HCT116 (cell line): ENCODE measurements around the gene VIT.

Experiments
- CBX3 ChIP-seq: IDR thresholded peaks from 2 replicates; pipeline ENCODE4 v1.6.1; 2012; ENCODE audit warnings: low read depth
- EGR1 ChIP-seq: IDR thresholded peaks from 2 replicates; pipeline ENCODE4 v1.6.1; 2012; ENCODE audit warnings: low read depth
- EZH2phosphoT487 ChIP-seq: fragments of 200-600 bp; IDR thresholded peaks from 2 replicates; pipeline ENCODE4 v1.6.1; 2018; ENCODE audit warnings: antibody characterized with exemption, borderline replicate concordance
- POLR2A ChIP-seq: IDR thresholded peaks from 2 replicates; pipeline ENCODE4 v1.7.0; 2011; ENCODE audit warnings: borderline replicate concordance; ENCODE audit not compliant: insufficient read depth, insufficient read length; ENCODE audit errors: extremely low read depth
- POLR2AphosphoS5 ChIP-seq: IDR thresholded peaks from 2 replicates; pipeline ENCODE4 v1.6.1; 2011; ENCODE audit warnings: mild to moderate bottlenecking, low read depth, low read length, moderate library complexity
- SIN3A ChIP-seq: IDR thresholded peaks from 2 replicates; pipeline ENCODE4 v1.6.1; 2012; ENCODE audit warnings: low read depth
- SP1 ChIP-seq: IDR thresholded peaks from 2 replicates; pipeline ENCODE4 v1.6.1; 2012; ENCODE audit warnings: low read depth
- SRF ChIP-seq: IDR thresholded peaks from 2 replicates; pipeline ENCODE4 v1.6.1; 2012; ENCODE audit warnings: low read depth
- ZNF274 ChIP-seq: fragments of 200-500 bp; sonication (Bioruptor generic); IDR thresholded peaks from 2 replicates; pipeline ENCODE4 v1.6.1; 2014; ENCODE audit warnings: mild to moderate bottlenecking, low read depth, low read length, inconsistent platforms
- TF ChIP-seq, protein P1 (sequence below), 3 experiments: fragments of 200-600 bp in 1 of 3; sonication (generic) in 1 of 3; IDR thresholded peaks in 2 of 3; conservative IDR thresholded peaks in 1 of 3; 2 replicates each; pipeline ENCODE4 v1.5.1; 2012 to 2017; ENCODE audit warnings: low read depth in 2 of 3, low read length in 2 of 3, antibody characterized with exemption in 1 of 3, borderline replicate concordance in 1 of 3, control low read depth in 1 of 3, mild to moderate bottlenecking in 1 of 3, mixed read lengths in 1 of 3, mixed run types in 1 of 3, moderate library complexity in 1 of 3; ENCODE audit not compliant: insufficient read depth in 1 of 3
- TF ChIP-seq, protein P2 (sequence below): IDR thresholded peaks from 2 replicates; pipeline ENCODE4 v1.6.1; 2011; ENCODE audit warnings: mild to moderate bottlenecking, low read length, moderate library complexity; ENCODE audit not compliant: insufficient replicate concordance; ENCODE audit errors: extremely low read depth
- TF ChIP-seq, protein P3 (sequence below): IDR thresholded peaks from 2 replicates; pipeline ENCODE4 v1.6.1; 2012
- TF ChIP-seq, protein P4 (sequence below): IDR thresholded peaks from 2 replicates; pipeline ENCODE4 v1.6.1; 2012

DNA sequence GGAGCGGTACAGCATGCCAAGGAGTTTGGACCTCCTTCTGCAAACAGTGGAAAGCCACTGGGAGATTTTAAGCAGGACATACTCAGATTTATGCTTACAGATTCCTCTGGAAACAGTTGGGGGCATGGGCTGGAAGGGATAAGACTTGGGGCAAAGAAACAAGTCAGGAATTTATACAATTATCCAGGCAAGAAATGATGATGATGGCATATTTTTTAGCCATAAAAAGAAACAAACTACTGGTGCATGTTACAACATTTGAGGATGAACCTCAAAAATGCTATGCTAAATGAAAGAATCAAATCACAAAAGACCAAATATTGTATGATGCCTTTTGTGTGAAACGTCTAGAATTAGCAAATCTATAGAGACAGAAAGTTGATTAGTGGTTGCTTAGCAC, 13.5 kb upstream of the VIT start:
- TF ChIP-seq EGR1 (no peak), CBX3 (no peak), ZNF274 (no peak), EZH2phosphoT487 (no peak), SIN3A (no peak), SRF (no peak), POLR2AphosphoS5 (no peak), POLR2A (no peak), SP1 (no peak)
- TF ChIP-seq, protein P1, sequence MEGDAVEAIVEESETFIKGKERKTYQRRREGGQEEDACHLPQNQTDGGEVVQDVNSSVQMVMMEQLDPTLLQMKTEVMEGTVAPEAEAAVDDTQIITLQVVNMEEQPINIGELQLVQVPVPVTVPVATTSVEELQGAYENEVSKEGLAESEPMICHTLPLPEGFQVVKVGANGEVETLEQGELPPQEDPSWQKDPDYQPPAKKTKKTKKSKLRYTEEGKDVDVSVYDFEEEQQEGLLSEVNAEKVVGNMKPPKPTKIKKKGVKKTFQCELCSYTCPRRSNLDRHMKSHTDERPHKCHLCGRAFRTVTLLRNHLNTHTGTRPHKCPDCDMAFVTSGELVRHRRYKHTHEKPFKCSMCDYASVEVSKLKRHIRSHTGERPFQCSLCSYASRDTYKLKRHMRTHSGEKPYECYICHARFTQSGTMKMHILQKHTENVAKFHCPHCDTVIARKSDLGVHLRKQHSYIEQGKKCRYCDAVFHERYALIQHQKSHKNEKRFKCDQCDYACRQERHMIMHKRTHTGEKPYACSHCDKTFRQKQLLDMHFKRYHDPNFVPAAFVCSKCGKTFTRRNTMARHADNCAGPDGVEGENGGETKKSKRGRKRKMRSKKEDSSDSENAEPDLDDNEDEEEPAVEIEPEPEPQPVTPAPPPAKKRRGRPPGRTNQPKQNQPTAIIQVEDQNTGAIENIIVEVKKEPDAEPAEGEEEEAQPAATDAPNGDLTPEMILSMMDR (IDR thresholded peaks at IDR 0.05 in 2 of 3, conservative IDR thresholded peaks at IDR 0.05 in 1 of 3; ENCODE audit: borderline replicate concordance in 1 of 3, insufficient read depth in 1 of 3, low read depth in 2 of 3, low read length in 2 of 3): no peak
- TF ChIP-seq, protein P2, sequence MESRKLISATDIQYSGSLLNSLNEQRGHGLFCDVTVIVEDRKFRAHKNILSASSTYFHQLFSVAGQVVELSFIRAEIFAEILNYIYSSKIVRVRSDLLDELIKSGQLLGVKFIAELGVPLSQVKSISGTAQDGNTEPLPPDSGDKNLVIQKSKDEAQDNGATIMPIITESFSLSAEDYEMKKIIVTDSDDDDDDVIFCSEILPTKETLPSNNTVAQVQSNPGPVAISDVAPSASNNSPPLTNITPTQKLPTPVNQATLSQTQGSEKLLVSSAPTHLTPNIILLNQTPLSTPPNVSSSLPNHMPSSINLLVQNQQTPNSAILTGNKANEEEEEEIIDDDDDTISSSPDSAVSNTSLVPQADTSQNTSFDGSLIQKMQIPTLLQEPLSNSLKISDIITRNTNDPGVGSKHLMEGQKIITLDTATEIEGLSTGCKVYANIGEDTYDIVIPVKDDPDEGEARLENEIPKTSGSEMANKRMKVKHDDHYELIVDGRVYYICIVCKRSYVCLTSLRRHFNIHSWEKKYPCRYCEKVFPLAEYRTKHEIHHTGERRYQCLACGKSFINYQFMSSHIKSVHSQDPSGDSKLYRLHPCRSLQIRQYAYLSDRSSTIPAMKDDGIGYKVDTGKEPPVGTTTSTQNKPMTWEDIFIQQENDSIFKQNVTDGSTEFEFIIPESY: no peak
- TF ChIP-seq, protein P3, sequence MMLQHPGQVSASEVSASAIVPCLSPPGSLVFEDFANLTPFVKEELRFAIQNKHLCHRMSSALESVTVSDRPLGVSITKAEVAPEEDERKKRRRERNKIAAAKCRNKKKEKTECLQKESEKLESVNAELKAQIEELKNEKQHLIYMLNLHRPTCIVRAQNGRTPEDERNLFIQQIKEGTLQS: no peak
- TF ChIP-seq, protein P4, sequence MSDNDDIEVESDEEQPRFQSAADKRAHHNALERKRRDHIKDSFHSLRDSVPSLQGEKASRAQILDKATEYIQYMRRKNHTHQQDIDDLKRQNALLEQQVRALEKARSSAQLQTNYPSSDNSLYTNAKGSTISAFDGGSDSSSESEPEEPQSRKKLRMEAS: no peak
